ENCODE data around the gene PRKAG2. TPM values are rescaled to one million over a fixed set of nuclear protein-coding genes. Genes with fewer than 3 reads are reported as not detected.

PRKAG2 gene
- polyA plus RNA-seq, 1 of the 3 experiments (the other 2 are of a cell fraction): 51.6 TPM

DNA sequence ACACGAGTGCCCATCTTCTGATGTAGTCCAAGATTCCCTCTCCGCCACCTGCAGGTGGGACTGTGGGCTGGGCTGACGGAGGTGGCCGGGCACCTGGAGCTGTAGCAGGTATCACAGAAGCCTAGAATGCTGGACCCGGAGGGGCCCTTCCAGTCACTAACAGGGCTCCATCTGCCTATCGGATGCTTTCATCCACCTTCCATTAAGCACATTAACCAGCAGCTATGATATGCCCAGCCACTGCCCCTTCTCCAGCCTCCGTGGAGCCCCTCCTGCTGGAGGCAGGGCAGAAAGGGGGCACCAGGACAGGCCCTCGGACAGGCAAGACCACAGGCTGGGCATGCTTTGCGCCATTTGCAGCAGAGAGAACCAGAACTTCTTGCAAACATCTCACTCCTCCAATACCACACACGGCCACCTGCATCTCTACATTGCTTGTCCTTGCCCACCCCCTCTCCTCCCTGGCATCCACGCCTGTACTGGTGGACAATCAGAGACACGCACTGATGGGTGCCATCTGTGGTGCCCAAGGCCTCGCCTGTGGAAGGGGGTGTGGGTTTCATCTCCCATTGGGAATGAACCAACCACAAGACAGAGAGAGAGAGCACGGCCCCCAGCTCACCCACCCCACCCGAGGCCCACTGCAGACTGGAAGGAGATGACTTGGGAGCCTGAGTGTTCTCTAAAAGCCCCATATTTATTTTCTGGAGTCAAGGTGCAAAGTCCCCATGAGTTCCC, 16.8 kb downstream of the PRKAG2 start:
- H3K27ac ChIP-seq (ENCODE audit: low read depth in 2 of 2, low read length in 1 of 2): no peak overlapping the region
- no peaks in the 10 kb centered on the region for H3K36me3 ChIP-seq (replicated peaks in 1 of 2; ENCODE audit: control insufficient read depth in 1 of 2, insufficient read depth in 2 of 2, low read length in 1 of 2)
- no peak overlapping the region for H2AFZ ChIP-seq (ENCODE audit: low read depth)
- no peak overlapping the region for H3K9ac ChIP-seq
- no peaks in the 10 kb centered on the region for H3K9me2 ChIP-seq
- H4K20me1 ChIP-seq (ENCODE audit: insufficient read depth): no peaks in the 10 kb centered on the region
- ChIA-PET POLR2A (no interaction called here), CTCF (interaction anchor here (0.9 to 2.1 kb wide), 2 partner anchors 9 to 77 kb away, joined by 3 to 8 read pairs; no protein-coding TSS in a partner anchor)
- no peak overlapping the region for H3K4me2 ChIP-seq
- no peaks in the 10 kb centered on the region for H3K9me3 ChIP-seq
- no peak for TF ChIP-seq SMC3 (IDR thresholded peaks at IDR 0.05; ENCODE audit: low read depth, low read length)
- no peak for TF ChIP-seq RAD21 (IDR thresholded peaks at IDR 0.05; ENCODE audit: low read length)
- TF ChIP-seq, protein P1, sequence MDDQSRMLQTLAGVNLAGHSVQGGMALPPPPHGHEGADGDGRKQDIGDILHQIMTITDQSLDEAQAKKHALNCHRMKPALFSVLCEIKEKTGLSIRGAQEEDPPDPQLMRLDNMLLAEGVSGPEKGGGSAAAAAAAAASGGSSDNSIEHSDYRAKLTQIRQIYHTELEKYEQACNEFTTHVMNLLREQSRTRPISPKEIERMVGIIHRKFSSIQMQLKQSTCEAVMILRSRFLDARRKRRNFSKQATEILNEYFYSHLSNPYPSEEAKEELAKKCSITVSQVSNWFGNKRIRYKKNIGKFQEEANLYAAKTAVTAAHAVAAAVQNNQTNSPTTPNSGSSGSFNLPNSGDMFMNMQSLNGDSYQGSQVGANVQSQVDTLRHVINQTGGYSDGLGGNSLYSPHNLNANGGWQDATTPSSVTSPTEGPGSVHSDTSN (IDR thresholded peaks at IDR 0.05): no peak
- no peak for TF ChIP-seq ELF1 (IDR thresholded peaks at IDR 0.05)
- no peak for TF ChIP-seq MEF2A (IDR thresholded peaks at IDR 0.05; ENCODE audit: borderline replicate concordance, low read depth)
- TF ChIP-seq YY1 (IDR thresholded peaks at IDR 0.05; ENCODE audit: low read depth): no peak
- TF ChIP-seq FOSL2 (IDR thresholded peaks at IDR 0.05; ENCODE audit: borderline replicate concordance, low read depth): no peak
- WGBS (ENCODE audit: low lambda C conversion rate): 51% methylated on average over 12 of the region's 15 CpGs
- H3K4me3 ChIP-seq (ENCODE audit: low read depth in 2 of 2, low read length in 1 of 2): no peak overlapping the region
- no peaks in the 10 kb centered on the region for H3F3A ChIP-seq (replicated peaks; ENCODE audit: insufficient read depth)
- no peak for DNase-seq
- H3K27me3 ChIP-seq (ENCODE audit: insufficient read depth): peaks cover 22% of the 10 kb centered on the region; the same call in 1 of the 2 replicates
- H3K79me2 ChIP-seq (ENCODE audit: insufficient read depth): no peaks in the 10 kb centered on the region
- H3K4me1 ChIP-seq (ENCODE audit: control insufficient read depth in 1 of 2, insufficient read depth in 2 of 2, low read depth in 1 of 2, low read length in 1 of 2): no peaks in the 10 kb centered on the region; a peak in 1 of 4 replicates

GRCh38 chr7:151859111-151859947, 17.6 kb downstream of the PRKAG2 start:
- CTCF ChIA-PET: interaction anchor here (0.9 to 2.1 kb wide), 3 partner anchors 10 to 77 kb away, joined by 3 to 8 read pairs (median 3); no protein-coding TSS in a partner anchor
- Histone ChIP-seq H3K4me2 (no peak overlapping the region), H3F3A (replicated peaks; ENCODE audit: insufficient read depth) (no peaks in the 10 kb centered on the region), H3K9me3 (no peaks in the 10 kb centered on the region), H4K20me1 (ENCODE audit: insufficient read depth) (no peaks in the 10 kb centered on the region), H3K4me1 (ENCODE audit: control insufficient read depth in 1 of 2, insufficient read depth in 2 of 2, low read depth in 1 of 2, low read length in 1 of 2) (peaks cover 0 to 2% of the 10 kb centered on the region in 2 experiments; a peak in 1 of 4 replicates), H3K27ac (ENCODE audit: low read depth in 2 of 2, low read length in 1 of 2) (no peak overlapping the region), H3K27me3 (ENCODE audit: insufficient read depth) (peaks cover 22% of the 10 kb centered on the region), H2AFZ (ENCODE audit: low read depth) (no peak overlapping the region), H3K79me2 (ENCODE audit: insufficient read depth) (no peaks in the 10 kb centered on the region), H3K9ac (no peak overlapping the region), H3K9me2 (no peaks in the 10 kb centered on the region), H3K4me3 (ENCODE audit: low read depth in 2 of 2, low read length in 1 of 2) (no peak overlapping the region), H3K36me3 (replicated peaks in 1 of 2; ENCODE audit: control insufficient read depth in 1 of 2, insufficient read depth in 2 of 2, low read length in 1 of 2) (no peaks in the 10 kb centered on the region)
- TF ChIP-seq JUND (IDR thresholded peaks at IDR 0.05): no peak
- TF ChIP-seq, protein P2, sequence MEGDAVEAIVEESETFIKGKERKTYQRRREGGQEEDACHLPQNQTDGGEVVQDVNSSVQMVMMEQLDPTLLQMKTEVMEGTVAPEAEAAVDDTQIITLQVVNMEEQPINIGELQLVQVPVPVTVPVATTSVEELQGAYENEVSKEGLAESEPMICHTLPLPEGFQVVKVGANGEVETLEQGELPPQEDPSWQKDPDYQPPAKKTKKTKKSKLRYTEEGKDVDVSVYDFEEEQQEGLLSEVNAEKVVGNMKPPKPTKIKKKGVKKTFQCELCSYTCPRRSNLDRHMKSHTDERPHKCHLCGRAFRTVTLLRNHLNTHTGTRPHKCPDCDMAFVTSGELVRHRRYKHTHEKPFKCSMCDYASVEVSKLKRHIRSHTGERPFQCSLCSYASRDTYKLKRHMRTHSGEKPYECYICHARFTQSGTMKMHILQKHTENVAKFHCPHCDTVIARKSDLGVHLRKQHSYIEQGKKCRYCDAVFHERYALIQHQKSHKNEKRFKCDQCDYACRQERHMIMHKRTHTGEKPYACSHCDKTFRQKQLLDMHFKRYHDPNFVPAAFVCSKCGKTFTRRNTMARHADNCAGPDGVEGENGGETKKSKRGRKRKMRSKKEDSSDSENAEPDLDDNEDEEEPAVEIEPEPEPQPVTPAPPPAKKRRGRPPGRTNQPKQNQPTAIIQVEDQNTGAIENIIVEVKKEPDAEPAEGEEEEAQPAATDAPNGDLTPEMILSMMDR (IDR thresholded peaks at IDR 0.05): no peak
- no peak for TF ChIP-seq TAF1 (IDR thresholded peaks at IDR 0.05; ENCODE audit: borderline replicate concordance, low read depth, low read length)
- TF ChIP-seq, protein P1 (IDR thresholded peaks at IDR 0.05): no peak
- TF ChIP-seq RAD21 (IDR thresholded peaks at IDR 0.05; ENCODE audit: low read length): no peak
- no peak for DNase-seq
- POLR2A ChIA-PET: no interaction called here
- WGBS (ENCODE audit: low lambda C conversion rate): 67% methylated on average over 27 of the region's 28 CpGs
